B cell (primary cell): ENCODE measurements around the gene SLC27A3. TPM values are rescaled to one million over a fixed set of nuclear protein-coding genes. Genes with fewer than 3 reads are reported as not detected.
A peak's percentile ranks its signal among the peaks of the same experiment; 100 is the strongest.

Source experiments
- ATAC-seq: fragments of 200-7000 bp; cut with Tn5 transposase; one replicate; pipeline ENCODE4 v1.10.0; 2021; ENCODE audit warnings: low read depth, mild to moderate bottlenecking, moderate number of reproducible peaks, moderate library complexity
- CTCF ChIA-PET: fragments of 350-600 bp; sonication (Branson Sonifier 250); formaldehyde crosslinking; loops from one replicate; lab custom pipeline; 2021; ENCODE audit warnings: antibody characterized with exemption, inconsistent platforms; lab: Charles Lee
- POLR2A ChIA-PET: fragments of 350-600 bp; sonication (Branson Sonifier 250); formaldehyde crosslinking; loops from one replicate; lab custom pipeline; 2021; ENCODE audit warnings: antibody characterized with exemption; lab: Charles Lee
- DNase-seq: peaks from one replicate; pipeline ENCODE4 v3.0.0; 2013
- H2AFZ ChIP-seq: 2 replicates; pipeline ENCODE4 v1.6.1; 2012; ENCODE audit warnings: mild to moderate bottlenecking, low read depth, low read length; ENCODE audit not compliant: insufficient read depth, poor library complexity, severe bottlenecking
- H3K27ac ChIP-seq, 2 donors: 1 replicate in 1 of 2; 2 replicates in 1 of 2; pipeline ENCODE4 v1.5.1; 2012 to 2013; ENCODE audit warnings: low read length in 2 of 2, mild to moderate bottlenecking in 2 of 2, moderate library complexity in 1 of 2
- H3K27me3 ChIP-seq, 4 experiments: fragments of 200-600 bp in 1 of 4; sonication (generic) in 1 of 4; replicated peaks in 1 of 4; 1 replicate in 2 of 4; 2 replicates in 2 of 4; pipeline versions ENCODE4 v1.6.1 to v1.7.0; 2013 to 2016; ENCODE audit warnings: low read length in 3 of 4, mild to moderate bottlenecking in 2 of 4, mixed read lengths in 1 of 4, moderate library complexity in 1 of 4; ENCODE audit not compliant: insufficient read depth in 4 of 4, control insufficient read depth in 3 of 4; ENCODE audit errors: control extremely low read depth in 1 of 4
- H3K36me3 ChIP-seq, 2 experiments: replicated peaks in 1 of 2; 1 replicate in 1 of 2; 2 replicates in 1 of 2; pipeline versions ENCODE4 v1.6.1 to v1.7.1; 2013; ENCODE audit warnings: low read length in 1 of 2; ENCODE audit not compliant: insufficient read depth in 2 of 2, control insufficient read depth in 1 of 2; ENCODE audit errors: control extremely low read depth in 1 of 2, extremely low read depth in 1 of 2
- H3K4me1 ChIP-seq, 2 donors: fragments of 200-600 bp in 1 of 2; sonication (generic) in 1 of 2; 1 replicate in 1 of 2; 2 replicates in 1 of 2; pipeline versions ENCODE4 v1.5.1 to v1.6.1; 2013 to 2017; ENCODE audit warnings: low read length in 2 of 2; ENCODE audit not compliant: control insufficient read depth in 2 of 2, insufficient read depth in 2 of 2
- H3K4me2 ChIP-seq: replicated peaks from 2 replicates; pipeline ENCODE3; 2012; ENCODE audit warnings: mild to moderate bottlenecking, low read depth, low read length; ENCODE audit not compliant: poor library complexity, severe bottlenecking
- H3K4me3 ChIP-seq, 5 experiments: fragments of 200-600 bp in 1 of 5; sonication (generic) in 1 of 5; 1 replicate in 3 of 5; 2 replicates in 2 of 5; pipeline versions ENCODE4 v1.5.1 to v1.7.0; 2011 to 2016; ENCODE audit warnings: low read length in 4 of 5, mild to moderate bottlenecking in 4 of 5, low read depth in 2 of 5, control low read depth in 1 of 5, moderate library complexity in 1 of 5; ENCODE audit not compliant: insufficient read depth in 1 of 5; ENCODE audit errors: control extremely low read depth in 1 of 5, extremely low read depth in 1 of 5
- H3K79me2 ChIP-seq: fragments of 200-600 bp; sonication (generic); one replicate; pipeline ENCODE4 v1.6.0; 2016; ENCODE audit warnings: low read length; ENCODE audit not compliant: control insufficient read depth, insufficient read depth
- H3K9ac ChIP-seq: fragments of 200-600 bp; sonication (generic); 2 replicates; pipeline ENCODE4 v1.6.1; 2017; ENCODE audit warnings: mild to moderate bottlenecking, low read length, moderate library complexity
- H3K9me3 ChIP-seq, 3 donors: one replicate each; pipeline versions ENCODE4 v1.6.1 to v1.7.1; 2013; ENCODE audit warnings: low read length in 2 of 3; ENCODE audit not compliant: control insufficient read depth in 2 of 3, insufficient read depth in 1 of 3; ENCODE audit errors: control extremely low read depth in 1 of 3
- H4K20me1 ChIP-seq: 2 replicates; pipeline ENCODE4 v1.6.0; 2012; ENCODE audit warnings: mild to moderate bottlenecking, low read length; ENCODE audit not compliant: insufficient read depth, control insufficient read depth, poor library complexity, severe bottlenecking
- H3K27ac Mint-ChIP-seq: one replicate; pipeline ENCODE4 v1.8.0; 2021; ENCODE audit warnings: mixed read lengths
- H3K27me3 Mint-ChIP-seq: one replicate; pipeline ENCODE4 v1.8.0; 2021; ENCODE audit warnings: mixed read lengths
- H3K4me1 Mint-ChIP-seq: one replicate; pipeline ENCODE4 v1.8.0; 2021; ENCODE audit warnings: mixed read lengths
- H3K4me3 Mint-ChIP-seq: one replicate; pipeline ENCODE4 v1.8.0; 2021; ENCODE audit warnings: mixed read lengths
- H3K9me3 Mint-ChIP-seq: one replicate; pipeline ENCODE4 v1.8.0; 2022; ENCODE audit warnings: mixed read lengths; ENCODE audit not compliant: insufficient read depth
- EZH2 ChIP-seq: IDR thresholded peaks from 2 replicates; pipeline ENCODE4 v1.6.1; 2012; ENCODE audit warnings: borderline replicate concordance, low read depth, mild to moderate bottlenecking, moderate library complexity, low read length; ENCODE audit not compliant: insufficient read depth, poor library complexity, severe bottlenecking
- WGBS: methylation state at CpG from one replicate; pipeline ENCODE4 v1.1.5; 2013; ENCODE audit warnings: missing lambda C conversion rate; ENCODE audit not compliant: insufficient coverage; 5-methylcytosine and 5-hydroxymethylcytosine counted together
- intact Hi-C: fragments of 100-400 bp; cut with micrococcal nuclease; formaldehyde crosslinking; loops from one replicate; pipeline ENCODE4 v1.10.0; 2022
- polyA plus RNA-seq: library from polyadenylated mRNA; depleted of rRNA; stranded (reverse); fragments of >200 nt; gene quantifications from 2 replicates; pipeline ENCODE4 v1.2.3, GENCODE V29; 2012
- total RNA-seq, 2 donors: library from RNA; stranded (reverse); fragments of 120-200 nt in 1 of 2; gene quantifications; 1 replicate in 1 of 2; 2 replicates in 1 of 2; pipeline versions ENCODE4 v1.2.3 to v1.2.4, GENCODE V29; 2013 to 2022
- TF ChIP-seq, protein P1 (sequence below): fragments of 200-600 bp; IDR thresholded peaks from one replicate; pipeline ENCODE4 v1.8.0; 2022; ENCODE audit warnings: antibody characterized with exemption, mild to moderate bottlenecking

SLC27A3 gene
- total and polyA plus RNA-seq, 2 donors (not counting 1 experiment from before 2014, with no cell fraction given) = 15.6 to 19.4 TPM

DNA sequence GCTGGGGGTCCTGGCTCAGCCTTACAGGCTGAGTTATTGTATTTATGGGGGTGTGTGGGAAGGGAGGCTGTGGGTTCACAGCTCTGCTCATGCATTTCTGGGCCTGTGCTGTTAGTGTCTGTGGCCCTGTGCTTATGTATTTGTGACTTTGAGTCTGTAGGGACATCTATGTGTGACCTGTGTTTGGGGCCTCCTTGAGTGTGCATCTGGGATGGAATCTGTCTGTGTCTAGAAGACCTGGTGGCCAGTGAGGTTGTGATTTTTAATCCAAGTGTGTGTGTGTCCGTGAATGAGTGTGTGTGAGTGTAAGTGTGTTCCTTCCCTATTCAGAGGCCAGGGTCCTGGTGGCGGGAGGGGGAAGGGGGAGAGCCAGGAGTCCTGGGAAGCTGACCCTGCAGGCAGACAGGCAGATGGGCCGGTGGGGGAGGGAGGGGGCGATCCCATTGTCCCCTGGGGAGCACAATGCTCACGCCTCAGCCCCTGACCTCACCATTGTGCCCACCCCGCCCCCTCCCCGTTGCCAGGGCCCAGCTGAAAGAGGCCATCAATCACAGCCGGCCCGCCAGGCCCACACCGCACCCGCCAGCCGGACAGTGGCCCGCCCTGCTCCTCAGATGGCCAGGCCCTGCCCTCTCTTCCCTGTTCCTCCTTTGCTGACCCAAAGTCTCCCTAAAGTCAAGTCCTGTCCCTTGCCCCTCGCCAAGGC is 19.6 kb downstream of the SLC27A3 start:
- no peaks in the 10 kb centered on the region for H3K9me3 ChIP-seq
- Mint-ChIP-seq H3K4me1 (peaks cover 35% of the 10 kb centered on the region), H3K9me3 (no peaks in the 10 kb centered on the region), H3K4me3 (no peak overlapping the region), H3K27ac (peak overlapping the region; percentile 3), H3K27me3 (no peaks in the 10 kb centered on the region)
- H3K27me3 ChIP-seq = no peaks in the 10 kb centered on the region
- H3K27ac ChIP-seq = no peak overlapping the region
- H3K4me2 ChIP-seq = no peak overlapping the region
- ChIA-PET CTCF (interaction anchor here (6.6 kb wide), 1 partner anchor 191 kb away, joined by 103 read pairs; the partner anchor contains the start of gene RAB13), POLR2A (no interaction called here)
- no peaks in the 10 kb centered on the region for H3K79me2 ChIP-seq
- no peak for TF ChIP-seq EZH2
- TF ChIP-seq, protein P1, sequence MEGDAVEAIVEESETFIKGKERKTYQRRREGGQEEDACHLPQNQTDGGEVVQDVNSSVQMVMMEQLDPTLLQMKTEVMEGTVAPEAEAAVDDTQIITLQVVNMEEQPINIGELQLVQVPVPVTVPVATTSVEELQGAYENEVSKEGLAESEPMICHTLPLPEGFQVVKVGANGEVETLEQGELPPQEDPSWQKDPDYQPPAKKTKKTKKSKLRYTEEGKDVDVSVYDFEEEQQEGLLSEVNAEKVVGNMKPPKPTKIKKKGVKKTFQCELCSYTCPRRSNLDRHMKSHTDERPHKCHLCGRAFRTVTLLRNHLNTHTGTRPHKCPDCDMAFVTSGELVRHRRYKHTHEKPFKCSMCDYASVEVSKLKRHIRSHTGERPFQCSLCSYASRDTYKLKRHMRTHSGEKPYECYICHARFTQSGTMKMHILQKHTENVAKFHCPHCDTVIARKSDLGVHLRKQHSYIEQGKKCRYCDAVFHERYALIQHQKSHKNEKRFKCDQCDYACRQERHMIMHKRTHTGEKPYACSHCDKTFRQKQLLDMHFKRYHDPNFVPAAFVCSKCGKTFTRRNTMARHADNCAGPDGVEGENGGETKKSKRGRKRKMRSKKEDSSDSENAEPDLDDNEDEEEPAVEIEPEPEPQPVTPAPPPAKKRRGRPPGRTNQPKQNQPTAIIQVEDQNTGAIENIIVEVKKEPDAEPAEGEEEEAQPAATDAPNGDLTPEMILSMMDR = no peak
- H2AFZ ChIP-seq = no peak overlapping the region
- no peak for DNase-seq
- no peaks in the 10 kb centered on the region for H3K36me3 ChIP-seq
- WGBS = 96% methylated on average over 8 of the region's 14 CpGs
- no peak overlapping the region for H3K9ac ChIP-seq
- H4K20me1 ChIP-seq = no peaks in the 10 kb centered on the region
- no peak for ATAC-seq
- intact Hi-C loops = loop anchor here (5.0 kb wide), 1 partner anchor 67 kb away; the partner anchor contains the start of gene INTS3
- peaks cover 26 to 39% of the 10 kb centered on the region in 2 donors for H3K4me1 ChIP-seq
- no peak overlapping the region for H3K4me3 ChIP-seq

DNA sequence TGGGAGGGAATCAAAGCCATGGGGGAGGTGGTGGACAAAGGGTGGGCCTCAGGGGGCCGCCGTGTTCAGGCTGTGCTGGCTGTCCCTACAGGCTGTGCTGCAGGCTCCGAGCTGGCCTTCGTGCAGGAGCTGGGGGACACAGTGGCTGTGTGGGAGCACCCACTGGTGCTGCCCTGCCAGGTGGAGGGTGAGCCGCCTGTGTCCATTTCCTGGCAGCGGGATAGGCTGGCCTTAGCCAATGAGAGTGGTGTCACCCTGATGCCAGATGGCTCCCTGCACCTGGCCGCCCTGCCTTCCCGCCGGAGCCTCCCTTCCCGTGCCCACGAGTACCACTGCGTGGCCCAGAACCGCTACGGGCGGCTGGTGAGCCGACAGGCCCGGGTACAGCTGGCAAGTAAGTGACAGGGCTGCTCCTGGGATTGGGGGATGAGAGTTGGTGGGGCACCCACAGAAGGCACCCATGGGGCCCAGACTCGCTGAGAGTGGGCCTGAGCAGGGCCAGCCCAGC is 20.2 kb downstream of the SLC27A3 start:
- WGBS = 97% methylated on average over 9 of the region's 18 CpGs
- H3K9ac ChIP-seq = no peak overlapping the region
- CTCF ChIA-PET = interaction anchor here (6.6 kb wide), 1 partner anchor 190 kb away, joined by 103 read pairs; the partner anchor contains the start of gene RAB13

More for the DNA sequence above, 20.2 kb downstream of the SLC27A3 start:
- no peak overlapping the region for H3K27ac Mint-ChIP-seq
- H3K36me3 ChIP-seq = no peaks in the 10 kb centered on the region
- no peak overlapping the region for H3K4me3 ChIP-seq
- H3K79me2 ChIP-seq = no peaks in the 10 kb centered on the region
- no peak overlapping the region for H3K27ac ChIP-seq
- TF ChIP-seq EZH2 = no peak
- no peak overlapping the region for H3K4me2 ChIP-seq
- peaks cover 19 to 33% of the 10 kb centered on the region in 2 donors for H3K4me1 ChIP-seq
- H3K9me3 ChIP-seq = no peaks in the 10 kb centered on the region
- H3K27me3 Mint-ChIP-seq = no peaks in the 10 kb centered on the region
- peaks cover 28% of the 10 kb centered on the region for H3K4me1 Mint-ChIP-seq
- no peaks in the 10 kb centered on the region for H4K20me1 ChIP-seq
- H2AFZ ChIP-seq = no peak overlapping the region
- intact Hi-C loops = no loop called here
- DNase-seq (no peak), ATAC-seq (no peak)
- H3K9me3 Mint-ChIP-seq = no peaks in the 10 kb centered on the region
- POLR2A ChIA-PET = no interaction called here
- no peak overlapping the region for H3K4me3 Mint-ChIP-seq
- H3K27me3 ChIP-seq = no peaks in the 10 kb centered on the region
